ENCODE results near the gene RHBDF2. TPM values are rescaled to one million over a fixed set of nuclear protein-coding genes. Genes with fewer than 3 reads are reported as not detected.

Gene RHBDF2
- total RNA-seq (10 to 100 TPM; 26.3 to 30.2 TPM), polyA plus RNA-seq (ENCODE audit: insufficient read depth, low read depth, low replicate concordance) (9.7 TPM)
- long read RNA-seq, donor 1: 0 reads
- long read RNA-seq, donor 2: 0 reads

DNA sequence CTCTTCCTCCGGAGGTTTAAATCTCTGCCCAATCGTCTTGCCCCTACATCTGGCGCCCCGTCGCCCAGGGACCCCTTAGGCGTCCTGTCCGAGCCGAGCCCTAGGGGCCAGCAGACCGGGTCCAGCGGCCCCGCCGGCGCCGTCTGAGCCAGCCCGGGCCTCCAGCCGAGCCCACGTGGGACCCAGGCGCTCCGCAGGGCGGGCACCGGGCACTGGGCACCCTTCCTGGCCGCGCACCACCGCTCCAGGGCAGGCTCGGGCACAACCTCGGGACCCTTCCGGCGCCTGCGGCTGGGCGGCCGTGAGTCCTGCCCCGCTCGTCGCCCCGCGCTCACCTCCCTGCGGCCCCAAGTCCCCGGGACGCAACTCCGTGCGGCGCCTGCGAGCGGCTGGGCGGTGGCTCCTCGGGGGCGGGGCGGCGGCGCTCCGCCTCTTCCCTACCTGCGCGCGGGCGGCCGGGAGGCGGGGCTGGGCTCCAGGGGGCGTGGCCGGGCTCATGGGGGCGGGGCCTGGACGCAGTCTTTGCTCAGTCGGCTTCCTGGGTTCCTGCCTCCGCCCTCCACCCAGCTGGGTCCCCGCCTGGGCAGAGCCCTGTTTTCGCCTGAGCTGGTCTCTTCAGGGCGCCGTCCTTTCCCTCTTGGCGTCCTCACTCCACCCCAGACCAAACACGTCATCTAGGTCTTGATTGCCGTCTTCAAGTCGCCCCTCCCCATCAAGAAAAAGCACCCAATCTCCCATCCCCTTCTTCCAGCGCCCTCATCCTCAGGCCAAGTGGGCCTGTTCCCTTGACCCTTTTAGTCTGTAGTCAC is at the start of gene RHBDF2:
RHBDF2 (minus strand) TSS at position 406 of the 809 bp plus-strand sequence. CDS start 19,899 bp downstream, outside the sequence.
- WGBS, 2 donors: 6 to 10% methylated on average over 17 to 67 of the region's 72 CpGs
- TF ChIP-seq CTCF (IDR thresholded peaks at IDR 0.05) (no peak), POLR2A (IDR thresholded peaks at IDR 0.05) (no peak)
- Histone ChIP-seq H3K4me1 (peaks cover 36% of the 10 kb centered on the region), H3K27me3 (no peaks in the 10 kb centered on the region), H3K9me3 (no peaks in the 10 kb centered on the region), H3K4me3 (peak within 1 kb of the TSS; percentile 62 to 69), H3K36me3 (ENCODE audit: low read depth, missing control alignments) (no peaks in the 10 kb centered on the region), H3K27ac (peak within 1 kb of the TSS; percentile 80 to 90)
- peak; percentile 93 for DNase-seq
- intact Hi-C loops (cut with DNase I; ENCODE audit: low total_unique reads): no loop called here

DNA sequence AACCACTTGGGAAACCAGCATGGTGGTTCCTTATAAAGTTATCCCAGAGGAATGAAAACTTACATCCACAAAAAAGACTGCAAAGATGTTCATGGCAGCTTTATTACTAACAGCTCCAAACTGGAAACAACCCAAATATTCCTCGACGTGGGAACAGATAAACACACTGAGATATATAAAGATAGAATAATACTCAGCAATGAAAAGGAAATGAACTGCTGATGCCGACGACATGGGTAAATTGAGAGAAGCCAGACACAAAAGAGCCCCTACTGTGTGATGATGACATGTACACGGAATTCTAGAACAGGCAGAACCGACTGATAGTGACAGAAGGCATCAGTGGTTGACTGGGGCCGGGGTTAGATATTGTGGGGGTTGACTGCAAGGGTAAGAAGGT is 48.3 kb upstream of the RHBDF2 start:
- intact Hi-C loops (cut with DNase I; ENCODE audit: low total_unique reads): no loop called here
- H3K4me3 ChIP-seq: no peak overlapping the region
- no peak for DNase-seq
- TF ChIP-seq POLR2A (IDR thresholded peaks at IDR 0.05) (no peak), CTCF (IDR thresholded peaks at IDR 0.05) (no peak)
- no peak overlapping the region for H3K27ac ChIP-seq
- H3K36me3 ChIP-seq (ENCODE audit: low read depth, missing control alignments): no peaks in the 10 kb centered on the region
- no peaks in the 10 kb centered on the region for H3K27me3 ChIP-seq
- no peaks in the 10 kb centered on the region for H3K9me3 ChIP-seq
- WGBS, 2 donors: 79 to 86% methylated on average over 7 of the region's 7 CpGs
- peaks cover 41% of the 10 kb centered on the region for H3K4me1 ChIP-seq

DNA sequence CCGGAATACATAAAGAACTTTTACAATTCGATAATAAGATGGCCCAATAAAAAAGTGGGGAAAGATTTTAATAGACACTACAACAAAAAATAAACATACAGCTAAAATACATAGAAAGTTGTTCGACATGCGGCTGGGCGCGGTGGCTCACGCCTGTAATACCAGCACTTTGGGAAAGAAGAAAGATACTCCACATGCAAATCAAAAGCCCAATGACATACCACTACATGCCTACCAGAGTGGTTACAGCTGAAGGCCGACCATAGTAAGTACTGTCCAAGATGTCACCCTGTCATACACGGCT is 47.9 kb upstream of the RHBDF2 start:
- Histone ChIP-seq H3K27me3 (no peaks in the 10 kb centered on the region), H3K4me1 (peaks cover 42% of the 10 kb centered on the region), H3K36me3 (ENCODE audit: low read depth, missing control alignments) (no peaks in the 10 kb centered on the region), H3K9me3 (no peaks in the 10 kb centered on the region), H3K27ac (no peak overlapping the region), H3K4me3 (no peak overlapping the region)
- no peak for DNase-seq
- TF ChIP-seq CTCF (IDR thresholded peaks at IDR 0.05) (no peak), POLR2A (IDR thresholded peaks at IDR 0.05) (no peak)
- intact Hi-C loops (cut with DNase I; ENCODE audit: low total_unique reads): no loop called here
- WGBS, 2 donors: 96% methylated on average over 9 of the region's 9 CpGs

GRCh38 chr17:76548378-76549214 is 47.4 kb upstream of the RHBDF2 start:
- Histone ChIP-seq H3K4me1 (peaks cover 45% of the 10 kb centered on the region), H3K27ac (no peak overlapping the region), H3K9me3 (no peaks in the 10 kb centered on the region), H3K27me3 (no peaks in the 10 kb centered on the region), H3K4me3 (no peak overlapping the region), H3K36me3 (ENCODE audit: low read depth, missing control alignments) (no peaks in the 10 kb centered on the region)
- 62 to 69% methylated on average over 8 to 9 of the region's 9 CpGs for WGBS, 2 donors
- DNase-seq: no peak
- intact Hi-C loops (cut with DNase I; ENCODE audit: low total_unique reads): no loop called here
- TF ChIP-seq POLR2A (IDR thresholded peaks at IDR 0.05): no peak
- no peak for TF ChIP-seq CTCF (IDR thresholded peaks at IDR 0.05)

Measured in testis (tissue), 5 donors.